Cardiac atrium fibroblast (primary cell): ENCODE data around the gene IL1B. TPM values are rescaled to one million over a fixed set of nuclear protein-coding genes. Genes with fewer than 3 reads are reported as not detected.

Experiments used
- total RNA-seq: library from RNA; depleted of rRNA; stranded (reverse); fragments of >200 nt; gene quantifications from 2 replicates; pipeline ENCODE4 v1.2.3, GENCODE V29; 2015

IL1B gene
- 0.72 and 8.4 TPM in 2 replicates for total RNA-seq

DNA sequence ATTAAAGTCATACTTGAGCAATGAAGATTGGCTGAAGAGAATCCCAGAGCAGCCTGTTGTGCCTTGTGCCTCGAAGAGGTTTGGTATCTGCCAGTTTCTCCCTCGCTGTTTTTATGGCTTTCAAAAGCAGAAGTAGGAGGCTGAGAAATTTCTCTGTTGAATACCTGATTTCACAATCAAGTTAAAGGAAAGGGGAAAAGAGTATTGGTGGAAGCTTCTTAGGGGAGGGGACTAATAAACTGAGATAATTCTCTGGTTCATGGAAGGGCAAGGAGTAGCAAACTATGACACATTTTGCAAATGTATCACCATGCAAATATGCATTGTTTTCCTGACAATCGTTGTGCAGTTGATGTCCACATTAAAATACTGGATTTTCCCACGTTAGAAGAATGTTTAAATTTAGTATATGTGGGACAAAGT lies at the start of gene IL1B:
TSS of gene IL1B (minus strand) at position 85 of the 423 bp plus-strand sequence. CDS start 550 bp downstream, outside the sequence.

DNA sequence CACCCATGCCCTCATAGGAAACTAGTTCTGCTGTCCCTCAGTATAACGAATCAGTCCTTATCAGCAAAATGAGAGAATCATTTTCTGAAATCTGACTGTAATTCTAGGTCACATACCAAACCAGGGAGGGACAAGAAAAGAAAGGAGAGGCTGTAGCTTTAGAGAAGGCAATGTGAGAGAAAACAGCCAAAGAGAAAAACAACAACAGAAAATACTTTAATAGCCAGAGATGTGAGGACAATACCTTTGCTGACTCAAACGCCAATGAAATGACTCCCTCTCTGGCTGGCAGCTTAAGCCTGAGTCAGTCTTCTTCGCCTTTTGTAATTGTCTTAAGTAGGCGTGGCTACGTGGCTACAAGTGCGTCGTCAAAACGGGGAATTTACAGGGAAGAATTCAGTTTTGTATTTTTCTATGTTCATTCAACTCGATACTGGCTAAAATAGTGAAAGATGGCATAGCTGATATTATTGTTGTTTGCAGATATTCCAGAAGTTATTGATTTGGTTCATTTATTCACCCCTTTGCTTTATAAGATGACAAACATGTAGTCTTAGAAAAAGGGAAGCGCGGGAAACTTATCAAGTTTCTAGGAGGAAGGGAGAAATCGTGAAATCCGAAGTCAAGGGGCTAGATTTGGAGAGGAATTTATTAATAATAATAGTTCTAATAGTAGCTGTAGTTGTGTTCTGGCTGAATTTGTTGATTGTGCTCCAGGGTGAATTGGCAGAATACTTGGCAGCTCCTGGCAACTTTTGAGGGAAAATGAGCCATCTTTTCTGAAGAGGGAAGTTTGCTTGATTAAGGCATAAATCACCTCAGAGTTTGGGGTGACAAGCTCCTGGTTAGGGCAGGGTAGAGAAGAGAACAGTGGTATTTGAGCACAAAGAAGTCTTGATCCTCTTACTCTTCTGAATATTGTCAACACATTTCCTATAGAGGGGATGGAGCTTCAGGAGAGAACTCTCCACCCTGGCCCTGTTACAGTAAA lies 52.1 kb downstream of the IL1B start, which contains the start of gene IL1A:
TSS of gene IL1A (minus strand) at position 295 of the 991 bp plus-strand sequence. CDS start 723 bp downstream, outside the sequence.

Other genes with a start within 250 kb of the IL1B start
- 73.5 and 139 TPM in 2 replicates for gene SLC20A1, start 190.8 kb downstream of the IL1B start, total RNA-seq
- not detected in 2 replicates for gene NT5DC4, start 115.8 kb downstream of the IL1B start, total RNA-seq
- gene CKAP2L, start 72.2 kb downstream of the IL1B start, total RNA-seq = 0.72 and 1.1 TPM in 2 replicates
- gene IL1A, start 52.3 kb downstream of the IL1B start, total RNA-seq = 0.18 TPM in 1 of 2 replicates, not detected in the other
- gene IL37, start 74.4 kb upstream of the IL1B start, total RNA-seq = not detected in 2 replicates
- gene IL36G, start 141.2 kb upstream of the IL1B start, total RNA-seq = not detected in 2 replicates
- gene IL36A, start 168.7 kb upstream of the IL1B start, total RNA-seq = not detected in 2 replicates
- not detected in 2 replicates for gene IL36B, start 216.1 kb upstream of the IL1B start, total RNA-seq
- gene IL36RN, start 222.4 kb upstream of the IL1B start, total RNA-seq = not detected in 2 replicates
- not detected in 2 replicates for gene IL1F10, start 231.2 kb upstream of the IL1B start, total RNA-seq